Heart left ventricle (tissue), 16 donors: ENCODE results near the gene SYNCRIP. TPM values are rescaled to one million over a fixed set of nuclear protein-coding genes. Genes with fewer than 3 reads are reported as not detected.
A peak's percentile ranks its signal among the peaks of the same experiment; 100 is the strongest.

Experiments used
- ATAC-seq, 4 donors: fragments of 200-7000 bp; cut with Tn5 transposase; one replicate each; pipeline ENCODE4 v1.9.1; 2020 to 2022; ENCODE audit warnings: moderate library complexity in 4 of 4, mild to moderate bottlenecking in 3 of 4, moderate number of reproducible peaks in 1 of 4
- DNase-seq, 5 donors: peaks; one replicate each; pipeline ENCODE4 v3.0.0-alpha.2; 2020
- H3K27ac ChIP-seq, 12 donors: fragments of 200-600 bp; sonication (generic) in 4 of 12; one replicate each; pipeline versions ENCODE4 v1.5.0 to v1.8.0; 2016 to 2022; ENCODE audit warnings: mild to moderate bottlenecking in 2 of 12
- H3K27me3 ChIP-seq, 9 donors: fragments of 200-600 bp; sonication (generic) in 2 of 9; one replicate each; pipeline versions ENCODE4 v1.5.1 to v1.8.0; 2016 to 2022; ENCODE audit warnings: mild to moderate bottlenecking in 3 of 9
- H3K36me3 ChIP-seq, 9 donors: fragments of 200-600 bp; sonication (generic) in 2 of 9; one replicate each; pipeline versions ENCODE4 v1.5.0 to v1.8.0; 2018 to 2022; ENCODE audit warnings: mild to moderate bottlenecking in 2 of 9
- H3K4me1 ChIP-seq, 12 donors: fragments of 200-600 bp; sonication (generic) in 4 of 12; one replicate each; pipeline versions ENCODE4 v1.5.0 to v1.8.0; 2016 to 2022; ENCODE audit warnings: mild to moderate bottlenecking in 3 of 12
- H3K4me3 ChIP-seq, 12 donors: fragments of 200-600 bp; sonication (generic) in 4 of 12; one replicate each; pipeline versions ENCODE4 v1.5.0 to v1.8.0; 2017 to 2022; ENCODE audit warnings: mild to moderate bottlenecking in 9 of 12, moderate library complexity in 4 of 12
- H3K9me3 ChIP-seq, 12 donors: fragments of 200-600 bp; sonication (generic) in 4 of 12; one replicate each; pipeline versions ENCODE4 v1.5.0 to v1.8.0; 2016 to 2022; ENCODE audit warnings: mild to moderate bottlenecking in 1 of 12
- POLR2A ChIP-seq, 2 donors: fragments of 450-650 bp; IDR thresholded peaks; one replicate each; pipeline ENCODE4 v1.6.1; 2017; ENCODE audit warnings: antibody characterized with exemption in 2 of 2, mild to moderate bottlenecking in 2 of 2, moderate library complexity in 2 of 2
- WGBS, 4 donors: extraction: QIAGEN DNeasy Blood & Tissue Kit in 2 of 4; methylation state at CpG; one replicate each; pipeline versions ENCODE4 v1.1.5 to v1.1.7; 2013 to 2018; 5-methylcytosine and 5-hydroxymethylcytosine counted together
- intact Hi-C, 10 donors: fragments of 100-400 bp; cut with DNase I; formaldehyde crosslinking; loops; one replicate each; pipeline versions ENCODE4 v1.11.1 to v1.14.2; 2022
- long read RNA-seq, 3 donors: library from polyadenylated mRNA; unstranded; transcript quantifications; one replicate each; pipeline ENCODE4 v2.0.0, GENCODE V29; 2020 to 2021
- polyA plus RNA-seq, 2 donors: library from polyadenylated mRNA; stranded (reverse); fragments of 200-250 nt; gene quantifications; one replicate each; pipeline ENCODE4 v1.2.3, GENCODE V29; 2013
- total RNA-seq, 9 donors: library from RNA; depleted of rRNA in 2 of 9; stranded (reverse); fragments of >200 nt in 2 of 9; fragmentation: NEBNext Ultra II Directional in 3 of 9; extraction: Animal tissue kit (Norgen Biotek cat#: 25700) in 3 of 9; gene quantifications; one replicate each; pipeline versions ENCODE4 v1.1.0 to v1.2.4, GENCODE V29; 2016 to 2023
- TF ChIP-seq, protein P1 (sequence below), 12 donors: fragments of 200-600 bp; sonication (generic) in 4 of 12; IDR thresholded peaks; one replicate each; pipeline versions ENCODE4 v1.5.0 to v1.8.0; 2018 to 2022; ENCODE audit warnings: antibody characterized with exemption in 12 of 12, mild to moderate bottlenecking in 5 of 12
- donor health status: ischemic (EF 13 %, LVEDD 7.1; RV severe dilation, severe dysfunction).
- donor health status: healthy with polysubstance abuse.
- donor health status: DM: no; HTN: yes; CAD: no.
- donor health status: DM: no; HTN: no; CAD: no.
- donor health status: ischemic (EF 25% LVEDD 6.9; RV normal size, moderate dysfunction).
- donor health status: ischemic (EF 25% LVEDD 5.7; RV mildly dilated, moderate dysfunction).
- donor health status: healthy.
- donor health status: DM: yes; HTN: yes; CAD: no.
- donor health status: ischemic (EF 35%, LVEDD 5.7; RV mildly dilated, moderate dysfunction).
- donor health status: nonischemic (EF 11% LVEDD 7.7; RV severe dilation, severe dysfunction).
- donor health status: DM: yes; HTN: yes; CAD: no.
- donor health status: PGD.
- donor health status: ischemic (EF 29% LVEDD 5.4; RV normal size, mild dysfunction).
- donor health status: nonischemic (EF 23%, LVEDD 6.1; RV moderate dilation, normal function).

SYNCRIP gene
- total RNA-seq, result 10 to 100 TPM; 28.4 to 71.0 (median 59.0) TPM
- 10 to 100 TPM; 23.7 to 51.3 TPM for polyA plus RNA-seq
- long read RNA-seq, donor 1, full-length matches to known transcripts, result 17 of 47 reads
- long read RNA-seq, donor 1, partial matches to known transcripts, result 16 of 47 reads
- long read RNA-seq, donor 1, other reads (novel, unspliced or antisense), result 14 of 47 reads
- long read RNA-seq, donor 2, full-length matches to known transcripts, result 8 of 98 reads
- long read RNA-seq, donor 2, partial matches to known transcripts, result 77 of 98 reads
- long read RNA-seq, donor 2, other reads (novel, unspliced or antisense), result 13 of 98 reads
- long read RNA-seq, donor 3, full-length matches to known transcripts, result 21 of 42 reads
- long read RNA-seq, donor 3, partial matches to known transcripts, result 17 of 42 reads
- long read RNA-seq, donor 3, other reads (novel, unspliced or antisense), result 4 of 42 reads

- H3K4me1 ChIP-seq, result peaks cover 4 to 47% (median 36%) of the 10 kb centered on the region in 12 donors
- no peaks in the 10 kb centered on the region for H3K27me3 ChIP-seq
- intact Hi-C loops, result loop anchor here in 9 of 10 donors (1.0 to 5.0 kb wide), 7 partner anchors 35 to 51 kb away; partner anchors contain the start of gene SNX14 (in 4 of the 9)
- no peaks in the 10 kb centered on the region for H3K9me3 ChIP-seq
- DNase-seq (peak; percentile 99 to 100 (median 99)), ATAC-seq (peak; percentile 90 to 95 (median 94))
- peak within 1 kb of the TSS; percentile 95 to 100 (median 99) for H3K27ac ChIP-seq
- H3K36me3 ChIP-seq, result peaks cover 0 to 33% (median 28%) of the 10 kb centered on the region in 9 donors
- H3K4me3 ChIP-seq, result peak within 1 kb of the TSS; percentile 64 to 99 (median 93)
- 0 to 3% (median 1%) methylated on average over 62 to 76 of the region's 76 CpGs for WGBS, 4 donors
- TF ChIP-seq, protein P1, sequence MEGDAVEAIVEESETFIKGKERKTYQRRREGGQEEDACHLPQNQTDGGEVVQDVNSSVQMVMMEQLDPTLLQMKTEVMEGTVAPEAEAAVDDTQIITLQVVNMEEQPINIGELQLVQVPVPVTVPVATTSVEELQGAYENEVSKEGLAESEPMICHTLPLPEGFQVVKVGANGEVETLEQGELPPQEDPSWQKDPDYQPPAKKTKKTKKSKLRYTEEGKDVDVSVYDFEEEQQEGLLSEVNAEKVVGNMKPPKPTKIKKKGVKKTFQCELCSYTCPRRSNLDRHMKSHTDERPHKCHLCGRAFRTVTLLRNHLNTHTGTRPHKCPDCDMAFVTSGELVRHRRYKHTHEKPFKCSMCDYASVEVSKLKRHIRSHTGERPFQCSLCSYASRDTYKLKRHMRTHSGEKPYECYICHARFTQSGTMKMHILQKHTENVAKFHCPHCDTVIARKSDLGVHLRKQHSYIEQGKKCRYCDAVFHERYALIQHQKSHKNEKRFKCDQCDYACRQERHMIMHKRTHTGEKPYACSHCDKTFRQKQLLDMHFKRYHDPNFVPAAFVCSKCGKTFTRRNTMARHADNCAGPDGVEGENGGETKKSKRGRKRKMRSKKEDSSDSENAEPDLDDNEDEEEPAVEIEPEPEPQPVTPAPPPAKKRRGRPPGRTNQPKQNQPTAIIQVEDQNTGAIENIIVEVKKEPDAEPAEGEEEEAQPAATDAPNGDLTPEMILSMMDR (IDR thresholded peaks at IDR 0.05), result no peak
- TF ChIP-seq POLR2A (IDR thresholded peaks at IDR 0.05), result peak; percentile 23 to 86
Measured at GRCh38 chr6:85642774-85643536, at the start of gene SYNCRIP. Gene SYNCRIP, minus strand, starts transcription at chr6:85642886. Its CDS starts 1,447 bp downstream, at chr6:85641439.

DNA sequence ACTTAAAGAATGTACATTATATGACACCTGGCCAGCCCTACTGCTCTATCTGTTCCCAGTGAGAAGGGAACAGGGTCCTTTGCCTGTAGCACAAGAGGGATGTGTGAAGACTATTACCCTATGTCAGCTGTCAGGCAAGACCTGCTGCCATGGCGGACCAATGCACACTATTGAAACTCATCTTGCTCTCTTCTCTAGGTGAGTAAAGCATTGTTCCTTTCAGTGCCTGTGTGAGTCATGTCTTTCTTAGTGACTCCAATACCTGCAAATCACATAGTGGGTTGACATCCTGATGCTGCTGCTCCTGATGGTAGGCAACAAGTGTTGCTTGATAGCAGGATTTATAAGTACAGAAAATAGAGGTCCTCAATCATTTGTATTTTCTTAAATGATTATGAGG lies 48.8 kb upstream of the SYNCRIP start:
- intact Hi-C loops, result no loop called here
- Histone ChIP-seq H3K27ac (no peak overlapping the region), H3K36me3 (no peaks in the 10 kb centered on the region), H3K4me1 (no peaks in the 10 kb centered on the region), H3K27me3 (no peaks in the 10 kb centered on the region), H3K4me3 (no peak overlapping the region), H3K9me3 (peaks cover 0 to 5% (median 0%) of the 10 kb centered on the region in 12 donors)
- DNase-seq, result no peak
- WGBS, 4 donors, result 95 to 100% (median 99%) methylated on average over 1 of the region's 1 CpG
- no peak for ATAC-seq
- TF ChIP-seq POLR2A (IDR thresholded peaks at IDR 0.05), result no peak
- TF ChIP-seq, protein P1 (IDR thresholded peaks at IDR 0.05), result no peak

GRCh38 chr6:85690071-85690470 lies 47.4 kb upstream of the SYNCRIP start:
- Histone ChIP-seq H3K36me3 (no peaks in the 10 kb centered on the region), H3K27me3 (no peaks in the 10 kb centered on the region), H3K27ac (no peak overlapping the region), H3K4me1 (no peaks in the 10 kb centered on the region), H3K9me3 (no peaks in the 10 kb centered on the region), H3K4me3 (no peak overlapping the region)
- intact Hi-C loops, result no loop called here
- DNase-seq (no peak), ATAC-seq (no peak)
- no peak for TF ChIP-seq POLR2A (IDR thresholded peaks at IDR 0.05)
- TF ChIP-seq, protein P1 (IDR thresholded peaks at IDR 0.05), result no peak

DNA sequence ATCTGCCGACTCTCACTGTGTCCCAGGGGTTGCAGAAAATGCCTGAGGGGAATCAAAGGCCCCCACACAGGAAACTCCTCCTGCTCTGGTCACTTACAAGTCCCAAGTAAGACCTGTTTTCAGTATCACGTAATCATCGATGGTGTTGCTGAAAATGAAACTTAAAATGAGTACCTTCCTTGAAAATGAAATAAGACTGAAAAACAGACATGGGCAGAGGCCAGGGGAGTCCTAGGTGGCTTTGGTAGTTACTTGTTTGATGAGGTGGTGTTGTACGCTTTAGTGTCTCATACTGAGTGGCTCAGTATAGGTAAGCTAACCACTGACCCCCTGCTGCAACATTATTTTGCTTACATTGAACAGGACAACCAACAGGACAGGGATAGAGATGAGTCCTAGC lies 43.0 kb upstream of the SYNCRIP start:
- no peaks in the 10 kb centered on the region for H3K27me3 ChIP-seq
- no peaks in the 10 kb centered on the region for H3K36me3 ChIP-seq
- H3K4me1 ChIP-seq, result no peaks in the 10 kb centered on the region
- H3K9me3 ChIP-seq, result no peaks in the 10 kb centered on the region
- ATAC-seq, result no peak
- H3K27ac ChIP-seq, result no peak overlapping the region
- intact Hi-C loops, result loop anchor here in 1 of 10 donors (10.0 kb wide), 1 partner anchor 331 kb away; no protein-coding TSS in a partner anchor
- DNase-seq, result no peak
- TF ChIP-seq, protein P1 (IDR thresholded peaks at IDR 0.05), result no peak
- TF ChIP-seq POLR2A (IDR thresholded peaks at IDR 0.05), result no peak
- no peak overlapping the region for H3K4me3 ChIP-seq
- 84 to 90% (median 89%) methylated on average over 4 of the region's 4 CpGs for WGBS, 4 donors
